Loucy (cell line): ENCODE results near the gene ZNF443.

Source experiments
- CTCF ChIP-seq: fragments of 200-600 bp; sonication (generic); conservative IDR thresholded peaks from 2 replicates; pipeline ENCODE4 v1.5.1; 2014; ENCODE audit warnings: mild to moderate bottlenecking, antibody characterized with exemption, low read length
- EZH2phosphoT487 ChIP-seq: fragments of 200-600 bp; IDR thresholded peaks from 2 replicates; pipeline ENCODE4 v1.6.1; 2018; ENCODE audit warnings: antibody characterized with exemption, mild to moderate bottlenecking, moderate library complexity, borderline replicate concordance

DNA sequence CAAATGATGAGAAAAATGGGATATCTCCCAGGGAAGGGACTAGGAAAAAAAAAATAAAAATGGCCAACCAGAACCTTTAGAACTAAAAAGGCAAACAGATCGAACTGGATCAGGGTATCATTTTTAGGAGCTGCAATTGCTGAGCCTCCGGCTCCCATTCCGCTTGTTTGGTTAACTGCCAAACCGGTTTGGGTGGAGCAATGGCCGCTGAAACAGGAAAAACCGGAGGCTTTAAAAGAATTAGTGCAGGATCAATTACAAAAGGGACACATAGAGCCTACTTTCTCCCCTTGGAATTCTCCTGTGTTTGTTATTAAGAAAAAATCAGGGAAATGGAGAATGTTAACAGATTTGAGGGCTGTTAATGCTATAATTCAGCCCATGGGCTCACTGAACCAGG, 12.7 kb upstream of the ZNF443 start:
- TF ChIP-seq EZH2phosphoT487, result no peak
- no peak for TF ChIP-seq CTCF
